GM12891 (cell line): ENCODE data around the gene SCGB2B2.

Experiments
- POLR2A ChIP-seq: IDR thresholded peaks from 2 replicates; pipeline ENCODE4 v1.6.1; 2011; ENCODE audit warnings: low read depth, low read length, control low read depth
- POLR2AphosphoS5 ChIP-seq: IDR thresholded peaks from 2 replicates; pipeline ENCODE4 v1.6.1; 2011; ENCODE audit warnings: low read depth, low read length, control low read depth

DNA sequence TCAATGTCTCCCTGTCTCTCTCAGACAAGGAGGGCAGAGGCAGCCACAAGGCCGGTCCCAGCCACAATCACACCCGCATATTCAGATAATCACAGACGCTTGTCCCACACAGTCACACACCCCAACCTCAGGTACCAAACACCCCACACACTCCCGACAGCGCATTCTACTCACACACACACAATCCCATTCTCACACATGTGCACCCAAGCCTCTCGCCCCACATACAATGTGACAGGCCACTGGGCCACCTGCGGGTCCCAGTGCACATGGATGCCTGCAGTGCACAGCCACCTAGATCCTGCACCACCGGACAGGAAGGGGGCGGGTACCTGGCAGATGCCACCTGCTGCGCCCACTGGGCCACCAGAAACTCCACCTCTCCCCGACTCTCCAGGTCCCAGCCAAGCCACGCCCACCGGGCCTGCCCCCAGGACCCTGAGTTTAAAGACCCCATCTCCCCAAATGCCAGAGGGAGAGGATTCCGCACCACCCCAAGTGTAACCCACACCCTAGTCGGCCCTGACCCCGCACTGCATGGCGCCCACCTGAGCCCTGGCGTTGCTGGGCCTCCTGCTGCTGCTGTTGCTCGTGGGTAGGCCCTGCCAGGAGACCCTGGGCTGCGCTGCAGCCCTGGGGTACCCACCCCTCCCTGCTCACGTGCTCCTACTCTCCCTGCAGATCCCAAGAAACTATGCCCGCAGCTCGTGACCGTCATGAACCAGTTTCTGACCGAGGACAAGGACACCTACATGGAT lies 10.6 kb downstream of the SCGB2B2 start:
- no peak for TF ChIP-seq POLR2A
- no peak for TF ChIP-seq POLR2AphosphoS5
